GM19238 (cell line): Measurements from ENCODE around the gene BCAS3.

Source experiments
- DNase-seq: peaks from one replicate; pipeline ENCODE4 v3.0.0; 2011; ENCODE audit warnings: low spot score; ENCODE audit not compliant: insufficient read length

BCAS3 gene

GRCh38 chr17:61149106-61149825 lies 471.6 kb downstream of the BCAS3 start:
- DNase-seq: no peak

DNA sequence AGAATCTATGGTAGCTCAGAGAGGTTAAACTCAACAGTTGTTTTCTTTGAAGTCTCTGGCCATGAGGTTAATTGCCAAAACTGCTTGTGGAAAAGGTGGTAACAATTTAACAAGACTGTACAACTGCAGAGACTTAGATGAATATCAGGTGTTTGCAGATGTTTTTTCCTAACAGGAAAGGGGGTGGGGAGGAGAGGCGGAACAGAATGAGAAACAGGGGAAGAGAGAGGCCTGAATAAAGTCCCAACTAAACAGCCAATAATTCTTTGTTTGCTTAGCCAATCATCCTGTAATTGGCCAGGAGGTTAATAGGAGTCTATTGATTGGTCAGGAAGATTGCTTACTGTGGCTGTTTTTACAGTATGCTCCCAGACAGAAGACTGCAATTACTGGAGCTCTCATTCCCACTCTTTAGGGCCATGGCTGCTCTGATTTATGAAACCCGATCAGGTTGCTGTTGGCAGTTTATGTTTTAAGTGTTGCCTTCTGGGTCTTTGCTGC lies 472.3 kb downstream of the BCAS3 start:
- no peak for DNase-seq

DNA sequence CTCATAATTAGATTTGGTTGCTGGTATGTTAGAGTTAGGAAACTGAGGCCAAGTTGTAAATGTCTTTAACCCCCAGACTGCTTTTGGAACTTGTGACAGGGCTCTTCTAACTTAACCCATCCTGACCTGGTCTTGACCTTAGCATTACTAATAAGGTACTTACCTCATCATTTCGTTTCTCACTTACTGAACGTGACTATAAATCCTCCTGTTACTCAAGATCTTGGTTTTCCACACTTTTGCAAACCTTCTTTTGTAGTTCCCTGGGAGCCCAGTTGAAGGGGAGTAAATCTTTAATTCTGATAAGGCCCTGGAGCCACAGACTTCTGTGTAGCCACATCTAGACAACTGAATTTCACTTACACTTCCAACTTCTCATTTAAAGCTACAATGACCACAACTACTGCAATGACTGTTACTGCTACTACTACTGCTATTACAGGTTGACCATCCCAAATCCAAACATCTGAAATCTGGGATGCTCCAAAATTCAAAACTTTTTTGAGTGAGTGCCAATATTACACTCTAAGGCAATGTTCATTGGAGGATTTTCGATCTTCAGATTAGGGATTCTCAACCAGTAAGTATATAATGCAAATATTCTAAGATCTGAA lies 473.1 kb downstream of the BCAS3 start:
- DNase-seq: no peak

GRCh38 chr17:61152898-61153297 lies 475.2 kb downstream of the BCAS3 start:
- DNase-seq: no peak

GRCh38 chr17:61155590-61156237 lies 478.1 kb downstream of the BCAS3 start:
- no peak for DNase-seq

DNA sequence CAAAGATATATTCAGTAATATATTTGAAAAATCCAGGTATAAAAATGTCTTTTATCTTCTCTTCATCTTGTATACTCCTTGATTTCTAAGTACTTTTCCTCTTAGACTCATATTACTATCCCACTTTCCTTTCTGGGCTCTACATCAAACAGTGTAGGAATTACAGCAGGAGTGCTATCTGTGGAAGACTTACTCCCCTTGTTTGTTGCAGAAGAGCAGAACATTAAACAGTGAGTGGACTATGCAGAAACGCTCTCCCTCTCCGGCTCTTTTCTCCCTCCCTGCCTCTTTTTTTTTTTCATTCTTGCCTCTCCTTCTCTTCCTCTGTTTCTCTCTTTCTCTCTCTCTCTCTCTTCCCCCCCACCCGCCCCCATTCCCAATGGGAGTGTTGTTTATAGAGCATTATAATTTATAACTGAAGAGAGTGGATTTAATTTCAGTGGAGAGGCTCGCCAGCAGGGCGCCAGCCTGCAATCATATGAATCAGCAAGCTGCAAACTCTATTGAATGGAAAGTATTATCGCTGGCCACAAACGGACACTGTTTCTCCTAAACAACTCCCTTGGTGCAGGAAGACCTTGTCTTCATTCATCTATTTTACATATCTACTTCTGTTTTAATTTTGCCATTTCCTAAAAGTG lies 479.7 kb downstream of the BCAS3 start:
- no peak for DNase-seq

DNA sequence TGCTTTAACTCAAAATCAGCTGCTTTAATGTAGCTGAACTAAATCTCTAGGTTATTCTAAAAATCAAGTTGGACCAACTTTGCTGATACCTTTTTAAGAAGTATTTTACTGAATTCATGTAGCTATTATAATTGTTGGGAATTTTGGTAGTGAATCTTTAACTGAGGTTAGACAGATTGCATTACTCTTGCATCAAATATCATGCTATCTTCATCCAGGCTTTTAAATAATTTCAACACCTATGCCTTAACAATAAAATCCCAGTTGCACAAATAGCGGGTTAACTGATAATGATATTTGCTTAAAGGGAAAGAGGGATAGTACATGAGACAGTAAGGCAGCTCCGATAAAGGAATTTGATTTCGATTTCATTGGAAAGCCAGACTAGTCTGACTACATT lies 480.7 kb downstream of the BCAS3 start:
- no peak for DNase-seq

- DNase-seq: no peak
Measured at GRCh38 chr17:61159221-61159814, 481.7 kb downstream of the BCAS3 start.

GRCh38 chr17:61160204-61160603 lies 482.6 kb downstream of the BCAS3 start:
- no peak for DNase-seq

- no peak for DNase-seq
Measured at GRCh38 chr17:61160789-61161445, 483.3 kb downstream of the BCAS3 start.

- DNase-seq: no peak
Measured at GRCh38 chr17:61161615-61162134, 484.0 kb downstream of the BCAS3 start.

- no peak for DNase-seq
Measured at GRCh38 chr17:61164517-61164916, 486.9 kb downstream of the BCAS3 start.

- DNase-seq: no peak
Measured at GRCh38 chr17:61167075-61167474, 489.4 kb downstream of the BCAS3 start.

- DNase-seq: no peak
Measured at GRCh38 chr17:61168506-61168905, 490.9 kb downstream of the BCAS3 start.

DNA sequence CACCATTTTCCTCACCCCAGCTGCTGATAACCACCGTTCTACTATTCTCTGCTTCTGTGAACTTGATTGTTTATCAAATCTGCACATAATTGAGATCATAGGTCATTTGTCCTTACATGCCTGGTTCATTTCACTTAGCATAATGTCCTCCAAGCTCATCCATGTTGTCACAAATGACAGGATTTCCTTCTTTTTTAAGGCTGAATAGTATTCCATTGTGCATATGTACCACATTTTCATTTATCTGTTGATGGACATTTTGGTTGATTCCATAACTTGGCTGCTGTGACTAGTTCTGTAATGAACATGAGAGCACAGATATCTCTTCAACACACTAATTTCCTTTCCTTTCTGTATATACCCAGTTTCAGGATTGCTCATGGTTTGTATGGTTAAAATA lies 496.7 kb downstream of the BCAS3 start:
- DNase-seq: no peak

GRCh38 chr17:61175298-61176142 lies 497.9 kb downstream of the BCAS3 start:
- no peak for DNase-seq

GRCh38 chr17:61177351-61177750 lies 499.7 kb downstream of the BCAS3 start:
- no peak for DNase-seq

- DNase-seq: no peak
Measured at GRCh38 chr17:61178284-61178683, 500.6 kb downstream of the BCAS3 start.

DNA sequence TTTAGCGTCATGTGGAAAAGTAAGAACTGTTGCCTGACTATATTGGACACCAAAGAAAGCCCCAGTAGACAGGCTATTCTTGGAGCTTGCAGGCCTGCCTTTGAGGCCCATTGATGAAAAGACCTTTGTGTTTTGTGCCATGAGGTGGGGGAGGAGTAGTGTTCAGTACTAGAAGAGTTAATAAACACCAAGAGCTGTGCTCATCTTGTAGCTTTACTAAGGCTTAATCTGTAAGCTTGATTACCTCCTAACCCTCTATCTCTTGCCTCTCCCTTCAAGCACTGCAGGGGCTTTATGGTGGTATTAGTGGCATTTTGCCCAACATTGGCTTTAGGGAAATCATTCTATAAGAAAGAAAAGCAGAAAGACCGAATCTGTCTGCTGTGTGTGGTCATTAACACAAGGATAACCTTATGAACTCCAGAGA lies 501.7 kb downstream of the BCAS3 start:
- no peak for DNase-seq

DNA sequence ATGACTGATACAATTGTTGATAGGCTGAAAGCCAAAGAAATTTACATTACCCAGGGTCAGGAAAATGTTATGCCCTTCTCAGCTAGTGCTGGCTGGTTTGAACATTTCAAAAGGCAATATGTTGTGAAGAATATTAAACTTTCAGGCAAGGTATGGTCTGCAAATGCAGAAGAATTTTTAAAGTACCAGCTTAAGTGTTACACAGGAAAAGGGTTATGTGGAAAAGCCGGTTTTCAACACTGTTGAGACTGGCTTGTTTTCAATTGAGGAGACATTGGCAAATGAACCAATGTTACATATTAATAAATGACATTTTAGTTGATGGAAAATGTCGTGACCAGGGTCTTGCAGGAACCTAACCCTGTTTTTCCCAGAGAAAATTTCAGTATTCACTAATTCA lies 506.1 kb downstream of the BCAS3 start:
- DNase-seq: no peak
